ENCODE results near the gene RBM38. TPM values are rescaled to one million over a fixed set of nuclear protein-coding genes. Genes with fewer than 3 reads are reported as not detected.

The RBM38 gene
- total RNA-seq, 1 experiment from 2014 or later: 52.7 TPM

GRCh38 chr20:57387463-57387862, 3.7 kb upstream of the RBM38 start:
- Histone ChIP-seq H3K4me1 (ENCODE audit: insufficient read depth, low read length, poor library complexity, severe bottlenecking) (peaks cover 11% of the 10 kb centered on the region), H3K27me3 (replicated peaks; ENCODE audit: insufficient read depth, low read depth, low read length, poor library complexity) (no peaks in the 10 kb centered on the region), H3K36me3 (ENCODE audit: insufficient read depth, low read length, poor library complexity, severe bottlenecking) (no peaks in the 10 kb centered on the region), H3K4me3 (ENCODE audit: low read depth, low read length, poor library complexity, severe bottlenecking) (no peak overlapping the region), H3K9me3 (ENCODE audit: low read depth, low read length, poor library complexity, severe bottlenecking) (no peaks in the 10 kb centered on the region), H3K27ac (ENCODE audit: low read depth, low read length, poor library complexity, severe bottlenecking) (no peak overlapping the region)
- no peak for DNase-seq (ENCODE audit: low spot score)
- ChIA-PET CTCF (no interaction called here), POLR2A (ENCODE audit: low non-redundant PET) (no interaction called here)
- BruUV-seq (replicated peaks): no TSS peak
- TF ChIP-seq CTCF (conservative IDR thresholded peaks at IDR 0.05; ENCODE audit: low read depth, low read length) (no peak), EZH2 (IDR thresholded peaks at IDR 0.05; ENCODE audit: borderline replicate concordance, low read depth, low read length, poor library complexity, severe bottlenecking) (no peak)
- intact Hi-C loops (cut with micrococcal nuclease; ENCODE audit: unreplicated experiment): no loop called here

GRCh38 chr20:57387945-57388371, 3.2 kb upstream of the RBM38 start:
- TF ChIP-seq EZH2 (IDR thresholded peaks at IDR 0.05; ENCODE audit: borderline replicate concordance, low read depth, low read length, poor library complexity, severe bottlenecking) (no peak), CTCF (conservative IDR thresholded peaks at IDR 0.05; ENCODE audit: low read depth, low read length) (no peak)
- ChIA-PET POLR2A (ENCODE audit: low non-redundant PET) (no interaction called here), CTCF (no interaction called here)
- H3K27ac ChIP-seq (ENCODE audit: low read depth, low read length, poor library complexity, severe bottlenecking): no peak overlapping the region
- H3K27me3 ChIP-seq (replicated peaks; ENCODE audit: insufficient read depth, low read depth, low read length, poor library complexity): no peaks in the 10 kb centered on the region
- H3K36me3 ChIP-seq (ENCODE audit: insufficient read depth, low read length, poor library complexity, severe bottlenecking): no peaks in the 10 kb centered on the region
- intact Hi-C loops (cut with micrococcal nuclease; ENCODE audit: unreplicated experiment): no loop called here
- no peaks in the 10 kb centered on the region for H3K9me3 ChIP-seq (ENCODE audit: low read depth, low read length, poor library complexity, severe bottlenecking)
- peaks cover 16% of the 10 kb centered on the region for H3K4me1 ChIP-seq (ENCODE audit: insufficient read depth, low read length, poor library complexity, severe bottlenecking)
- no peak for DNase-seq (ENCODE audit: low spot score)
- no peak overlapping the region for H3K4me3 ChIP-seq (ENCODE audit: low read depth, low read length, poor library complexity, severe bottlenecking)
- no TSS peak for BruUV-seq (replicated peaks)

- H3K36me3 ChIP-seq (ENCODE audit: insufficient read depth, low read length, poor library complexity, severe bottlenecking): peaks cover 7% of the 10 kb centered on the region
- H3K4me3 ChIP-seq (ENCODE audit: low read depth, low read length, poor library complexity, severe bottlenecking): peak overlapping the region; percentile 23
- POLR2A ChIA-PET (ENCODE audit: low non-redundant PET): interaction anchor here (0.6 kb wide), 1 partner anchor 258 kb away, joined by 14 read pairs; no protein-coding TSS in a partner anchor
- peak overlapping the region; percentile 50 for H3K27ac ChIP-seq (ENCODE audit: low read depth, low read length, poor library complexity, severe bottlenecking)
- H3K9me3 ChIP-seq (ENCODE audit: low read depth, low read length, poor library complexity, severe bottlenecking): no peaks in the 10 kb centered on the region
- H3K4me1 ChIP-seq (ENCODE audit: insufficient read depth, low read length, poor library complexity, severe bottlenecking): peaks cover 18% of the 10 kb centered on the region
- CTCF ChIA-PET: interaction anchor here (0.6 kb wide), 1 partner anchor 719 kb away, joined by 3 read pairs; no protein-coding TSS in a partner anchor
- BruUV-seq (replicated peaks): no TSS peak
- intact Hi-C loops (cut with micrococcal nuclease; ENCODE audit: unreplicated experiment): no loop called here
- TF ChIP-seq EZH2 (IDR thresholded peaks at IDR 0.05; ENCODE audit: borderline replicate concordance, low read depth, low read length, poor library complexity, severe bottlenecking) (no peak), CTCF (conservative IDR thresholded peaks at IDR 0.05; ENCODE audit: low read depth, low read length) (no peak)
- peak; percentile 61 for DNase-seq (ENCODE audit: low spot score)
- no peaks in the 10 kb centered on the region for H3K27me3 ChIP-seq (replicated peaks; ENCODE audit: insufficient read depth, low read depth, low read length, poor library complexity)
These were observed 2.1 kb upstream of the RBM38 start for GRCh38 chr20:57388953-57389694.

All from A673 (cell line).